ENCODE data around the gene PPP2R5A. TPM values are rescaled to one million over a fixed set of nuclear protein-coding genes. Genes with fewer than 3 reads are reported as not detected.

The PPP2R5A gene
- total and polyA plus RNA-seq, 12 donors: 44.2 to 86.8 (median 57.3) TPM

DNA sequence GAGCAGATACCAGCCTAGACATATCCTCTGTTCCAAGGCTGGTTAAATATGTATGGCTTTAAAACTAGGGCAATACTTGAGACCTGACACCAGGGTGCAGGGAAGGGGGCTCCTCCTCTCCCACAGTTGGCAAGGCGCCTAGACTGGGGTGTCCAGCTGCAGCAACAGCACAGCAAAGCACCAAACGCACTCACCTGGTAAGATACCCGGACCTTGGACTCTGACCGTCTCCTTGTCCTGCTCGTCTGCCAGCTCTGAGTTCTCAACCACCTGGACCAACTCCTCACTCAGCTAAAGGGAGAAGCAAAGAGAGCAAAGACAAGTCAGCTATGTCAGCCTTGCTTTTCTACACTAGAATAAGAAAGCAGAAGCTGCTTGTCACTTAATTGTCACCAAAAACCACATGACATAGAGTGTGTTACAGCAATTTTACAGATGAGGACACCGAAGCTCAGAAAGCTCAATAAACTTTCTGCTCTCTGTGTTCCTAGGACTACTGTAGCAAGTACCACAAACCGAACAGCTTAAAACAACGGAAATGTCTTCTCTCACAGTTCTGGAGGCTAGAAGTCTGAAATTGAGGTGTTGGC is 125.1 kb downstream of the PPP2R5A start:
- Histone ChIP-seq H3K4me1 (peaks cover 0 to 44% (median 7%) of the 10 kb centered on the region in 9 donors), H3K4me3 (no peak overlapping the region), H3K36me3 (peaks cover 0 to 62% (median 15%) of the 10 kb centered on the region in 9 donors), H3K27me3 (no peaks in the 10 kb centered on the region), H3K27ac (peak overlapping the region in 1 of 10 donors; percentile 36), H3K9me3 (peaks cover 0 to 5% (median 0%) of the 10 kb centered on the region in 11 donors)
- DNase-seq (no peak), ATAC-seq (no peak)
- TF ChIP-seq, protein P1, sequence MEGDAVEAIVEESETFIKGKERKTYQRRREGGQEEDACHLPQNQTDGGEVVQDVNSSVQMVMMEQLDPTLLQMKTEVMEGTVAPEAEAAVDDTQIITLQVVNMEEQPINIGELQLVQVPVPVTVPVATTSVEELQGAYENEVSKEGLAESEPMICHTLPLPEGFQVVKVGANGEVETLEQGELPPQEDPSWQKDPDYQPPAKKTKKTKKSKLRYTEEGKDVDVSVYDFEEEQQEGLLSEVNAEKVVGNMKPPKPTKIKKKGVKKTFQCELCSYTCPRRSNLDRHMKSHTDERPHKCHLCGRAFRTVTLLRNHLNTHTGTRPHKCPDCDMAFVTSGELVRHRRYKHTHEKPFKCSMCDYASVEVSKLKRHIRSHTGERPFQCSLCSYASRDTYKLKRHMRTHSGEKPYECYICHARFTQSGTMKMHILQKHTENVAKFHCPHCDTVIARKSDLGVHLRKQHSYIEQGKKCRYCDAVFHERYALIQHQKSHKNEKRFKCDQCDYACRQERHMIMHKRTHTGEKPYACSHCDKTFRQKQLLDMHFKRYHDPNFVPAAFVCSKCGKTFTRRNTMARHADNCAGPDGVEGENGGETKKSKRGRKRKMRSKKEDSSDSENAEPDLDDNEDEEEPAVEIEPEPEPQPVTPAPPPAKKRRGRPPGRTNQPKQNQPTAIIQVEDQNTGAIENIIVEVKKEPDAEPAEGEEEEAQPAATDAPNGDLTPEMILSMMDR (IDR thresholded peaks at IDR 0.05): no peak
- intact Hi-C loops (cut with DNase I): loop anchor here in 1 of 10 donors (5.0 kb wide), 1 partner anchor 1552 kb away; no protein-coding TSS in a partner anchor
- 96 to 99% methylated on average over 8 of the region's 8 CpGs for WGBS, 2 donors

Other genes with a start within 250 kb of the PPP2R5A start
- gene INTS7, start 249.9 kb upstream of the PPP2R5A start, total RNA-seq: 10 to 100 TPM in 3 of 10 donors, 1 to 10 TPM in 7; 6.6 to 11.6 (median 9.0) TPM
- gene INTS7, start 249.9 kb upstream of the PPP2R5A start, polyA plus RNA-seq: 1 to 10 TPM; 4.4 to 6.4 TPM
- 1 to 10 TPM in 2 of 10 donors, under 1 TPM in 8; 0.18 to 3.0 (median 0.58) TPM for gene DTL, start 249.7 kb upstream of the PPP2R5A start, total RNA-seq
- under 1 TPM; 0.07 to 0.35 TPM for gene DTL, start 249.7 kb upstream of the PPP2R5A start, polyA plus RNA-seq
- 1 to 10 TPM; 1.9 to 4.6 (median 2.4) TPM for gene PACC1, start 129.5 kb downstream of the PPP2R5A start, total RNA-seq
- 1 to 10 TPM; 1.8 to 5.1 TPM for gene PACC1, start 129.5 kb downstream of the PPP2R5A start, polyA plus RNA-seq
- 100 to 1,000 TPM in 6 of 10 donors, 10 to 100 TPM in 4; 91.8 to 163 (median 112) TPM for gene NENF, start 147.5 kb downstream of the PPP2R5A start, total RNA-seq
- gene NENF, start 147.5 kb downstream of the PPP2R5A start, polyA plus RNA-seq: 100 to 1,000 TPM; 117 to 241 TPM

Data from heart right ventricle (tissue), 16 donors.